KMS-11 (cell line): Measurements from ENCODE around the gene AZGP1.
"Not testable (repeated sequence)": the region's sequence is repeated elsewhere in the genome, so short reads cannot be mapped to it uniquely, and the experiment has no call there.

Source experiments
- H2AFZ ChIP-seq: fragments of 200-600 bp; sonication (generic); 2 replicates; pipeline ENCODE4 v1.6.1; 2016; ENCODE audit warnings: antibody characterized with exemption, mixed run types, low read depth
- H3K27ac ChIP-seq: fragments of 200-600 bp; sonication (generic); 2 replicates; pipeline ENCODE4 v1.6.1; 2016; ENCODE audit warnings: mild to moderate bottlenecking, mixed run types
- H3K27me3 ChIP-seq: fragments of 200-600 bp; sonication (generic); 2 replicates; pipeline ENCODE4 v1.6.1; 2017; ENCODE audit warnings: mild to moderate bottlenecking, low read depth, mixed run types, moderate library complexity; ENCODE audit not compliant: insufficient read depth
- H3K36me3 ChIP-seq: fragments of 200-600 bp; sonication (generic); 2 replicates; pipeline ENCODE4 v1.6.1; 2017; ENCODE audit warnings: mild to moderate bottlenecking, mixed run types; ENCODE audit not compliant: insufficient read depth
- H3K4me1 ChIP-seq: fragments of 200-600 bp; sonication (generic); 2 replicates; pipeline ENCODE4 v1.6.1; 2016; ENCODE audit warnings: mild to moderate bottlenecking, low read depth, mixed run types; ENCODE audit not compliant: poor library complexity, severe bottlenecking
- H3K4me2 ChIP-seq: fragments of 200-600 bp; sonication (generic); 2 replicates; pipeline ENCODE4 v1.7.0; 2016; ENCODE audit warnings: mild to moderate bottlenecking, mixed run types
- H3K4me3 ChIP-seq: fragments of 200-600 bp; sonication (generic); IDR thresholded peaks from 2 replicates; pipeline ENCODE4 v1.6.1; 2017; ENCODE audit warnings: low read depth, low read length, mixed read lengths; ENCODE audit not compliant: insufficient read depth
- H3K79me2 ChIP-seq: fragments of 200-600 bp; sonication (generic); 2 replicates; pipeline ENCODE4 v1.6.1; 2016; ENCODE audit warnings: low read depth, mixed run types; ENCODE audit not compliant: insufficient read depth
- H3K9ac ChIP-seq: fragments of 200-600 bp; sonication (generic); 2 replicates; pipeline ENCODE4 v1.6.1; 2016; ENCODE audit warnings: mild to moderate bottlenecking, mixed run types
- H4K20me1 ChIP-seq: fragments of 200-600 bp; sonication (generic); 2 replicates; pipeline ENCODE4 v1.6.1; 2016; ENCODE audit warnings: mild to moderate bottlenecking, mixed run types; ENCODE audit not compliant: insufficient read depth
- CTCF ChIP-seq: fragments of 200-600 bp; sonication (generic); conservative IDR thresholded peaks from 2 replicates; pipeline ENCODE4 v1.6.1; 2017; ENCODE audit warnings: low read depth, mild to moderate bottlenecking, antibody characterized with exemption, low read length, moderate library complexity, mixed read lengths

Gene AZGP1

GRCh38 chr7:100016215-100016901, 40.5 kb upstream of the AZGP1 start:
- Histone ChIP-seq H3K36me3 (no peaks in the 10 kb centered on the region), H3K27me3 (no peaks in the 10 kb centered on the region), H2AFZ (peak overlapping the region; percentile 79; the same call in 1 of the 2 replicates), H3K4me1 (peaks cover 13% of the 10 kb centered on the region), H3K79me2 (peaks cover 28% of the 10 kb centered on the region), H3K4me2 (peak overlapping the region; percentile 90), H3K4me3 (no peak overlapping the region), H3K9ac (peak overlapping the region; percentile 94), H3K27ac (peak overlapping the region; percentile 73; the same call in 1 of the 2 replicates), H4K20me1 (no peaks in the 10 kb centered on the region)
- TF ChIP-seq CTCF = no peak

GRCh38 chr7:100015232-100016214, 39.7 kb upstream of the AZGP1 start, which contains the start of gene ZKSCAN1:
Gene ZKSCAN1 (plus strand): TSS chr7:100015596. CDS start chr7:100023507, 7,911 bp downstream.
- H3K27me3 ChIP-seq = no peaks in the 10 kb centered on the region
- H3K79me2 ChIP-seq = peaks cover 28% of the 10 kb centered on the region
- H4K20me1 ChIP-seq = no peaks in the 10 kb centered on the region
- H2AFZ ChIP-seq = peak within 1 kb of the TSS; percentile 79
- H3K4me1 ChIP-seq = peaks cover 13% of the 10 kb centered on the region
- peak within 1 kb of the TSS; percentile 90 for H3K4me2 ChIP-seq
- H3K36me3 ChIP-seq = no peaks in the 10 kb centered on the region
- no peak for TF ChIP-seq CTCF
- H3K9ac ChIP-seq = peak within 1 kb of the TSS; percentile 94
- peak within 1 kb of the TSS; percentile 73 for H3K27ac ChIP-seq
- no peak within 1 kb of the TSS for H3K4me3 ChIP-seq

- no peak overlapping the region for H3K4me2 ChIP-seq
- H3K9ac ChIP-seq = no peak overlapping the region
- no peak overlapping the region for H2AFZ ChIP-seq
- peaks cover 27% of the 10 kb centered on the region for H3K79me2 ChIP-seq
- H3K36me3 ChIP-seq = no peaks in the 10 kb centered on the region
- no peaks in the 10 kb centered on the region for H4K20me1 ChIP-seq
- no peak overlapping the region for H3K4me3 ChIP-seq
- no peaks in the 10 kb centered on the region for H3K27me3 ChIP-seq
- no peak for TF ChIP-seq CTCF
- no peak overlapping the region for H3K27ac ChIP-seq
- peaks cover 13% of the 10 kb centered on the region for H3K4me1 ChIP-seq
Measured at GRCh38 chr7:100013328-100013676, 37.5 kb upstream of the AZGP1 start.

GRCh38 chr7:100012385-100013327, 36.8 kb upstream of the AZGP1 start:
- H3K9ac ChIP-seq, H2AFZ ChIP-seq, H3K4me3 ChIP-seq, H3K27me3 ChIP-seq, H3K4me2 ChIP-seq, H4K20me1 ChIP-seq, H3K36me3 ChIP-seq, H3K27ac ChIP-seq: not testable (repeated sequence)
- H3K4me1 ChIP-seq = peaks cover 13% of the 10 kb centered on the region
- H3K79me2 ChIP-seq = peaks cover 20% of the 10 kb centered on the region
